Mesenchymal stem cell (in vitro differentiated cells and primary cell): Measurements from ENCODE around the gene SYT7.

Experiments used
- DNase-seq: peaks from one replicate; pipeline ENCODE4 v3.0.0-alpha.2; 2013
- H2AFZ ChIP-seq: one replicate; pipeline ENCODE4 v1.6.1; 2013; ENCODE audit warnings: low read depth, mild to moderate bottlenecking, control low read depth, inconsistent platforms, low read length, moderate library complexity
- H2AK5ac ChIP-seq: 2 replicates; pipeline ENCODE4 v1.6.1; 2013; ENCODE audit warnings: low read length, moderate library complexity, mild to moderate bottlenecking, inconsistent platforms; ENCODE audit not compliant: severe bottlenecking
- H2BK120ac ChIP-seq: one replicate; pipeline ENCODE4 v1.6.1; 2013; ENCODE audit warnings: low read depth, mild to moderate bottlenecking, inconsistent platforms, low read length, moderate library complexity
- H2BK12ac ChIP-seq, 2 experiments: one replicate each; pipeline ENCODE4 v1.6.1; 2013; ENCODE audit warnings: inconsistent platforms in 2 of 2, low read length in 2 of 2, mild to moderate bottlenecking in 2 of 2, moderate library complexity in 2 of 2, control low read depth in 1 of 2
- H2BK15ac ChIP-seq: one replicate; pipeline ENCODE4 v1.6.1; 2013; ENCODE audit warnings: mild to moderate bottlenecking, low read depth, inconsistent platforms; ENCODE audit not compliant: poor library complexity, severe bottlenecking
- H2BK5ac ChIP-seq: 2 replicates; pipeline ENCODE4 v1.6.1; 2013; ENCODE audit warnings: low read depth, mild to moderate bottlenecking, low read length, control low read depth, inconsistent platforms; ENCODE audit not compliant: poor library complexity, severe bottlenecking
- H3K14ac ChIP-seq, 2 experiments: one replicate each; pipeline ENCODE4 v1.6.1; 2013; ENCODE audit warnings: inconsistent platforms in 2 of 2, low read length in 2 of 2, control low read depth in 1 of 2, mild to moderate bottlenecking in 1 of 2, moderate library complexity in 1 of 2
- H3K18ac ChIP-seq, 2 experiments: one replicate each; pipeline ENCODE4 v1.6.1; 2013; ENCODE audit warnings: inconsistent platforms in 2 of 2, low read length in 2 of 2, control low read depth in 1 of 2, low read depth in 1 of 2, mild to moderate bottlenecking in 1 of 2
- H3K23ac ChIP-seq, 2 experiments: one replicate each; pipeline ENCODE4 v1.6.1; 2013; ENCODE audit warnings: inconsistent platforms in 2 of 2, low read length in 2 of 2, mild to moderate bottlenecking in 2 of 2, moderate library complexity in 2 of 2, control low read depth in 1 of 2
- H3K27ac ChIP-seq: 2 replicates; pipeline ENCODE4 v1.5.1; 2013; ENCODE audit warnings: mild to moderate bottlenecking, moderate library complexity, low read length, control low read depth, inconsistent platforms; ENCODE audit not compliant: poor library complexity, severe bottlenecking
- H3K27me3 ChIP-seq, 2 experiments: 2 replicates each; pipeline versions ENCODE4 v1.6.1 to v1.7.0; 2013; ENCODE audit warnings: low read length in 2 of 2, mild to moderate bottlenecking in 2 of 2, moderate library complexity in 2 of 2, control low read depth in 1 of 2, inconsistent platforms in 1 of 2; ENCODE audit not compliant: control insufficient read depth in 1 of 2, insufficient read depth in 1 of 2
- H3K36me3 ChIP-seq, 2 experiments: 2 replicates each; pipeline versions ENCODE4 v1.6.1 to v1.7.0; 2013; ENCODE audit warnings: low read length in 2 of 2, control low read depth in 1 of 2, inconsistent platforms in 1 of 2, low read depth in 1 of 2, mild to moderate bottlenecking in 1 of 2; ENCODE audit not compliant: insufficient read depth in 2 of 2, control insufficient read depth in 1 of 2
- H3K4ac ChIP-seq, 2 experiments: one replicate each; pipeline ENCODE4 v1.6.1; 2013; ENCODE audit warnings: inconsistent platforms in 2 of 2, low read length in 2 of 2, mild to moderate bottlenecking in 2 of 2, moderate library complexity in 2 of 2, control low read depth in 1 of 2, low read depth in 1 of 2
- H3K4me1 ChIP-seq: 2 replicates; pipeline ENCODE4 v1.6.1; 2013; ENCODE audit warnings: low read depth, low read length, control low read depth; ENCODE audit not compliant: control insufficient read depth, insufficient read depth
- H3K4me2 ChIP-seq: 2 replicates; pipeline ENCODE4 v1.6.1; 2013; ENCODE audit warnings: low read length, mild to moderate bottlenecking, inconsistent platforms; ENCODE audit not compliant: poor library complexity, severe bottlenecking
- H3K4me3 ChIP-seq, 2 experiments: 2 replicates each; pipeline versions ENCODE4 v1.5.1 to v1.7.0; 2013; ENCODE audit warnings: low read length in 2 of 2, mild to moderate bottlenecking in 2 of 2, control low read depth in 1 of 2, low read depth in 1 of 2; ENCODE audit not compliant: insufficient read depth in 1 of 2
- H3K79me1 ChIP-seq: replicated peaks from 2 replicates; pipeline ENCODE4 v1.6.1; 2013; ENCODE audit warnings: mild to moderate bottlenecking, control low read depth, low read length, inconsistent platforms; ENCODE audit not compliant: poor library complexity, severe bottlenecking
- H3K9ac ChIP-seq: 2 replicates; pipeline ENCODE4 v1.7.0; 2013; ENCODE audit warnings: mild to moderate bottlenecking, low read length, moderate library complexity
- H3K9me3 ChIP-seq: 2 replicates; pipeline ENCODE4 v1.7.0; 2013; ENCODE audit warnings: mild to moderate bottlenecking, low read length; ENCODE audit not compliant: control insufficient read depth
- H4K8ac ChIP-seq: one replicate; pipeline ENCODE4 v1.6.1; 2013; ENCODE audit warnings: inconsistent platforms, mild to moderate bottlenecking, low read length, moderate library complexity
- H4K91ac ChIP-seq: one replicate; pipeline ENCODE4 v1.6.1; 2013; ENCODE audit warnings: mild to moderate bottlenecking, low read length, inconsistent platforms
- WGBS: methylation state at CpG from one replicate; pipeline ENCODE4 v1.1.7; 2013; ENCODE audit warnings: mixed read lengths; 5-methylcytosine and 5-hydroxymethylcytosine counted together

The SYT7 gene

GRCh38 chr11:61510974-61511373 lies 69.9 kb downstream of the SYT7 start:
- H3K27ac ChIP-seq: no peak overlapping the region
- no peak overlapping the region for H3K23ac ChIP-seq
- H3K36me3 ChIP-seq: no peaks in the 10 kb centered on the region
- no peak overlapping the region for H3K14ac ChIP-seq
- 53% methylated on average over 12 of the region's 14 CpGs for WGBS
- H3K9me3 ChIP-seq: no peaks in the 10 kb centered on the region
- peaks cover 13% of the 10 kb centered on the region for H3K4me1 ChIP-seq
- H2AFZ ChIP-seq: no peak overlapping the region
- no peak overlapping the region for H2BK5ac ChIP-seq
- no peaks in the 10 kb centered on the region for H3K79me1 ChIP-seq
- no peak overlapping the region for H4K91ac ChIP-seq
- no peak overlapping the region for H3K4ac ChIP-seq
- no peak overlapping the region for H3K9ac ChIP-seq
- H3K4me3 ChIP-seq: no peak overlapping the region
- no peak overlapping the region for H4K8ac ChIP-seq
- no peak overlapping the region for H2AK5ac ChIP-seq
- no peak overlapping the region for H2BK120ac ChIP-seq
- no peak overlapping the region for H2BK15ac ChIP-seq
- H2BK12ac ChIP-seq: no peak overlapping the region
- no peak overlapping the region for H3K4me2 ChIP-seq
- DNase-seq: no peak
- peaks cover 40 to 74% of the 10 kb centered on the region in 2 experiments for H3K27me3 ChIP-seq
- H3K18ac ChIP-seq: no peak overlapping the region

GRCh38 chr11:61510166-61510919 lies 70.5 kb downstream of the SYT7 start:
- Histone ChIP-seq H3K79me1 (no peaks in the 10 kb centered on the region), H4K8ac (no peak overlapping the region), H3K27me3 (peaks cover 46 to 81% of the 10 kb centered on the region in 2 experiments), H3K4me2 (no peak overlapping the region), H3K27ac (no peak overlapping the region), H3K36me3 (no peaks in the 10 kb centered on the region), H3K4me3 (no peak overlapping the region), H2BK15ac (no peak overlapping the region), H3K9ac (no peak overlapping the region), H3K4me1 (peaks cover 17% of the 10 kb centered on the region), H3K23ac (no peak overlapping the region), H3K18ac (no peak overlapping the region), H2BK120ac (no peak overlapping the region), H2BK12ac (no peak overlapping the region), H3K9me3 (no peaks in the 10 kb centered on the region), H2BK5ac (no peak overlapping the region), H2AFZ (no peak overlapping the region), H3K4ac (no peak overlapping the region), H4K91ac (no peak overlapping the region), H2AK5ac (no peak overlapping the region), H3K14ac (no peak overlapping the region)
- 74% methylated on average over 14 of the region's 16 CpGs for WGBS
- DNase-seq: no peak

GRCh38 chr11:61509043-61510029 lies 71.5 kb downstream of the SYT7 start:
- Histone ChIP-seq H3K9ac (no peak overlapping the region), H2BK12ac (no peak overlapping the region), H3K79me1 (no peaks in the 10 kb centered on the region), H3K27me3 (peaks cover 51 to 86% of the 10 kb centered on the region in 2 experiments), H2AFZ (peak overlapping the region; percentile 78), H3K14ac (no peak overlapping the region), H4K91ac (no peak overlapping the region), H3K18ac (peak overlapping the region in 1 of 2 experiments; percentile 48), H3K9me3 (no peaks in the 10 kb centered on the region), H4K8ac (no peak overlapping the region), H2BK120ac (no peak overlapping the region), H3K23ac (peak overlapping the region in 1 of 2 experiments; percentile 56), H3K4me1 (peaks cover 17% of the 10 kb centered on the region), H2BK15ac (no peak overlapping the region), H3K4me3 (peak overlapping the region; percentile 23 to 69), H3K27ac (no peak overlapping the region), H3K36me3 (no peaks in the 10 kb centered on the region), H3K4ac (no peak overlapping the region), H3K4me2 (peak overlapping the region; percentile 79), H2AK5ac (no peak overlapping the region), H2BK5ac (no peak overlapping the region)
- peak; percentile 79 for DNase-seq
- 11% methylated on average over 101 of the region's 117 CpGs for WGBS
